GDM1 (cell line): ENCODE measurements around the gene EEIG1.

Experiments used
- DNase-seq: peaks from one replicate; lab custom pipeline; 2025; lab: John Stamatoyannopoulos, UW

Gene EEIG1

DNA sequence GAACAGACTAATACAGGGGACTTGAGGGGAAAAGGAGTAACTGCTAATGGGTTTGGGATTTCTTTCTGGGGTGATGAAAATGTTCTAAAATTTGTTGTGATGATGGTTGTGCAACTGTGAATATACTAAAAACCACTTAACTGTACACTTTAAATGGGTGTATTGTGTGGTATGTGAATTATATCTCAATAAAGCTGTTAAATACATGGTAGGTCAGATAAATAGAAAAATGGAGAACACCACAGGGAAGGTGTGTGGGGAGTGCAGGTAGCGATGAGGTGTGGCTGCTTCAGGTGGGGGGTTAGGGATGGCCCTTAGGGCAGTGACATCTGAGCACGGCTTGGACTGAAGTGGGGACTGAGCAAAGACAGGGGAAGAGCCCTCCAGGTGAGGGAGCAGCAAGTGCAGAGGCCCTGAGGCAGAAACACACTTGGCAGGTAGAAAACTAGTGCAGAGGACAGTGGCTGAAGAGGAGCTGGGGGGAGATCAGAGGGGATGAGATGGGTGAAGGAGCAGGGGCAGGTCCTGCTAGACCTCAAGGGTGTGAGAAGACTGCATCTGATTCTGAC is 20.9 kb downstream of the EEIG1 start:
- DNase-seq: no peak

DNA sequence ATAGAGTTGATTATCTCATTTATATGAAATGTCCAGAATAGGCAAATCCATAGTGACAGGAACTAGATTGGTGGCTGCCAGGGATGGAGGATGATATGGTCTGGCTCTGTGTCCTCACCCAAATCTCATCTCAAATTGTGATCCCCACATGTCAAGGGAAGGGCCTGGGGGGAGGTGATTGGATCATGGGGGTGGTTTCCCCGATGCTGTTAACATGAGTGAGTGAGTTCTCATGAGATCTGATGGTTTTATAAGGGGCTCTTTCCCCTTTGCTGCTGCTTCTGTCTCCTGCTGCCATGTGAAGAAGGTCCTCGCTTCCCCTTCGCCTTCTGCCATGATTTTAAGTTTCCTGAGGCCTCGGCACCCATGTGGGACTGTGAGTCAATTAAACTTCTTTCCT is 21.4 kb downstream of the EEIG1 start:
- no peak for DNase-seq

DNA sequence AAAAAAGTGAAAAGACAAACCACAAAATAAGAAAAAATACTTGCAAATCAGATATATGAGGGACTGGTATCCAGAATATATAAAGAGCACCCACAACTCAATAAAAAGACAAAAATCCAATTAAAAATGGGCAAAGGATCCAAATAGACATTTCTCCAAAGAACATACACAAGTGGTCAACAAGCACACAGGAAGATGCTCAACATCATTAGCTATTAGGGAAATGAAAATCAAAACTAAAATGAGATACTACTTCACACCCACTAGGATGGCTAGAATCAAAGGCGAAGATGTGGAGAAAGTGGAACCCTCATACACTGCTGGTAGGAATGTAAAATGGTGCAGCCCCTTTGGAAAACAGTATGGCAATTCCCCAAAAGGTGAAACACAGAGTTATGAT is 22.1 kb downstream of the EEIG1 start:
- no peak for DNase-seq

DNA sequence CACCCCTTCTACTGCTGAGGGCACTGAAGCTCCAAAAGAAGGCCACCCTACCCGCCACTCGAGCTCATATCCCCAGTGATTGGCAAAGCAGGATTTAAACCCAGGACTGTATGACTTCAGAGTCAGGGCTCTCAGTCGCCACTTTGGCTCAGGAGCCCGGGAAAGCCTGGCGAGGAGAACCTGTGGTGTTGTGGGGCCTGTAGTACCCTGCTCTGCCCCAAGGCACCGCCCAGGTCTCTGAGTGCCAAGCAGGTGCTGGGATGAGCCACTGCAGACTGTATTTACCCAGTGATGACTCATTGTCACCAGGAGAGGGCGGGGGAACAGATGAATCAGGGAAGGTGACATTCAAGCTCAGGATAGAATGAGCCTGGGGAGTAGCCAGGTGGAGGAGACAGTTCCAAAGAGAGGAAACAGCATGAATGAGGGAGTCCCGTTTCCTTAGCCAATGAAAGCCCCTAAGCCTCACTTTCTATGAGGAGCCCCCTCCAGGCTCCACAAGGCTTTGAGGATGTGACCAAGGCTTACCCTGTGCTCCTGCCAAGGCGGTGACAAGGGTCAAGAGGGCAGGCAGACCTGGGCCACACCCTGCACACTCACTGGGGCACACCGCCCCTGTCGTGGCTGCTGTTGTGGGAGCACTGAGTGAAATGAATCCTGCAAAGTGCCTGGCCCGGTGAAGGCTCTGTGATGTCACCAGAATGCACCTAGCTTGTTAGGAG is 25.3 kb downstream of the EEIG1 start:
- DNase-seq: no peak

DNA sequence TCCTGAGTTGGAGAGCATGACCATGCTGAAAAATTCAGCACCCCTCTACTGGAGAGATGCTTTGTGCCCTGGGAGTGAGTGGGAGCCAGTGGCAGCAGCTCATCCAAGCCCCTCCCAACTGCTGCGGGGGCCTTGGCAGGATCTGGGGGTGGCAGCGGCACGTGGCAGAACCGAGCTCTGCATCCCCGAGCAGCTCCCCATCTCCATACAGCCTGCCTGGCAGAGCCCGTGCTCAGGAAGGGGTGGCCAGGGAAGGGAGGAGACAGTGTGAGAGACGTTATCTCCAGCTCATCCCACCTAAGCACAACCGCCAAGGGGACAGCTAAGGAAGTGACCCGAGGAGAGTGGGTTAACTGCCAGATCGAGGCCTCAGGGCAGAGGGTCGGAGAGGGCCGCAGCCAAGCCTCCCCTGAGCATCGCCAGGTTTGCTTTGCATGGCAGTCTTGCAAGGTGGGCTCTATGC is 25.9 kb downstream of the EEIG1 start:
- DNase-seq: no peak

DNA sequence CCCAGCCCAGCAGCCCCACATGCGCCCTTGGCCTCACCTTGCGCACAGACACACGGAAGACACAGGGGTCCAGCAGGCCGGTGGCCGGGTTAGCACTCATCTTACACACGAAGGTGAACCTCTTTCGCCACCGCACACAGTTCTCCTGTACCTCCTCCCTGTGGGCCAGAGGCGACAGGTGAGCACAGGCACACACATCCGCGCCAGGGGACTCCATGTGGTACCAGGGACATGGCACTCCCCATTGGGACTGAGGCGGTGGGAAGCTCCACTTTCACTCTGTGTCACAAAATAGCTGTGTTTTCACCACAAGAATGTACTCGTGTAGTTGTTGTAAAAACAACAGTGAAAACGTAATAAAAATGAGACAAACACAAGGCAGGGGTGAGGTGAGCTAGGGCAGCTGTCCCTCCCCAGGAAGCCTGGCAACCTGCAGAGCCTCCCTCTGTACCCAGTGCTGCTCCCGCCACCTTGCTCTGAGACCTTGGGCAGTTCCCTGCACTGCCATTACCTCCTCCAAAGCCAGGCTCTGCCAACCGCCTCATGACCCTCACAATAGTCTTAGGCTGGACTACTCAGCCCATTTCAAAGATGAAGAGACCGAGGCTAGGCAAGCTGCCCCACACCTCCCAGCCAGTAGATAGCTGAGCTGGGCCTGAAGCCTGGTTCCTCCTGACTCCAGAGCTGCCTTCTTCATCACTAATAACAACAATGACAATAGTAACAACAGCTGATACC is 26.9 kb downstream of the EEIG1 start:
- DNase-seq: no peak

DNA sequence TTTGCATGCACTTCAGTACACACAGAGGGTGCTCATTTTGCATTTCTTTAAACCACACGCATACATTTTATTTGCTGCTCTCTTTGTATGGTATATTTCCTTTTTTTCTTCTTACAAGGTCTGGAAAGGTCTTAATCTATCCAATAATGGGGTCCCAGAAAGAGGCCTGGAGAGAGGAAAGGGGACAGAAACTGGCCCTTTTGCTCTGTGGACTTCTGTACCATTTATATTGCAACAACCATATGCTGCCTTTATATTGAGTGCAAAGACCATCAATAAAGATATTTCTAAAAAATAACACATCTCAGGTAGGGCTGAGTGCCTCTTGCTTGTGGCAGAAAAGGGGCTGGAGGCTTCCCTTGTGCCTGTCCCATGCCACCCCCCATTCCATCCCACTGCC is 27.6 kb downstream of the EEIG1 start:
- no peak for DNase-seq

DNA sequence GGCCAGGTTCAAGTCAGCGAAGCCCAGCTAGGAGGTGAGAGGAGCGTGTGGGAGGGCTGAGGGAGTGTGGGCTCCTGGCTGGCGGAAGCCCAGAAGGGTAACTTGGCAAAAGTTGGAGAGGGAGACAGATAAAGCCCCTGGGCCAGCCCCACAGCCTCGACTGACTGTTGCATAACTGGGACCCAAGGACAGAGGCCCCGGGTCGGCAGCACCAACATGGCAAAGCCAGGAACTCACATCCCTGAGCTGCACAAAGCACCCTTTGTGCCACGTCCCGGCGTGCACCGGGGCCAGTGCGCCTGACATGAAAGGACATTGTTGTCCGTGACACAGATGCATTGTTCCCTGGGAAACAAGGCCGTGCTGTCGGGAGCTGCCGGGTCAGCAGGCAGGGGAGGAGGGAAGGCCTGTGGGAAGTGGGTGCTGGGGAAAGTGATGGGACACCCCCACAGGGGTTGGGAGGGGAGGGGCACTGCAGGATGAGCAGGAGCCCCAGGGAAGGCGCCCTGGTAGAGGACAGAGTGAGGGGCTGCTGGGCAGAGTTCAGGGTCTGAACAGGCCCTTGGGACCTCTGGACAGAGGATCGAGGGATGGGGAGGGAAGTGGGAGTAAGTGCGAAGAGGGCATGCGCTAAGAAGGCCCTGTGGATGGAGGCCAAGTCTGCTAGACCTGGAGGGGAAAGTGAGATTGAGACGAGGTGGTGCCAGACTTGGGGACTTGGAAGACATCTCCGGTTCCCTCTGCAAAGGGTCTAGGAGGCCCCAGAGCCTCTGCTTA is 30.1 kb downstream of the EEIG1 start:
- no peak for DNase-seq

DNA sequence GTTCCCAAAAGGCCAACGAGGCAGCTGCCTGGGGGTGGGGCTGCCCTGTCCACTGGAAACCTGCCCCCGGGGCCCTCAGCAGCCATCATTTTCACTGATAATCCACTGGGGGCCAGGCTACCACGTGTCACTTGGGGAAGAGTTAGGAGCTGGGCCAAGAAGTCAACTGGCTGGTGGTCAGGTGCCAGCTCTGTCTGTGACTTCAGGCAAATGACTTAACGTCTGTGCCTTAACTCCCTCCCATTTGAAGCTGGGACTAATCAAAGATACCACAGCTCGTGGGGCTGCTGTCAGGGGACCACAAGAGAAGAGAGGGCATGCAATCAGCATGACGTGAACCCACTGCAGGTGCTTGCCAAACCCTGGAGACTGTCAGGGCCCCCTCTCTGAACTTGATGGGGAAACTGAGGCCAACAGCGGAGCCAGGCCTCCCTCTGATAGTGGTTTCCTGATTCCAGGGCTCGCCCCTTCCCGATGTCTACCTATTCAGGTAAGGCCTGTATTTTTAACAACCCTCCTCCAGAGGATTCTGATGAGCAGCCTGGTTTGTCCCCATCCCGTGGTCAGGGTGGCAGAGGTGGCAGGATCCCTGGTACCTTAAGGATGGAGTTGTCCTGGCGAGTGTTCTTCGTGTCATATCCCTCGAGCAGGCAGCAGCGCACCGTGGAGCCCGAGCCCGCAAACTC is 30.8 kb downstream of the EEIG1 start:
- no peak for DNase-seq

DNA sequence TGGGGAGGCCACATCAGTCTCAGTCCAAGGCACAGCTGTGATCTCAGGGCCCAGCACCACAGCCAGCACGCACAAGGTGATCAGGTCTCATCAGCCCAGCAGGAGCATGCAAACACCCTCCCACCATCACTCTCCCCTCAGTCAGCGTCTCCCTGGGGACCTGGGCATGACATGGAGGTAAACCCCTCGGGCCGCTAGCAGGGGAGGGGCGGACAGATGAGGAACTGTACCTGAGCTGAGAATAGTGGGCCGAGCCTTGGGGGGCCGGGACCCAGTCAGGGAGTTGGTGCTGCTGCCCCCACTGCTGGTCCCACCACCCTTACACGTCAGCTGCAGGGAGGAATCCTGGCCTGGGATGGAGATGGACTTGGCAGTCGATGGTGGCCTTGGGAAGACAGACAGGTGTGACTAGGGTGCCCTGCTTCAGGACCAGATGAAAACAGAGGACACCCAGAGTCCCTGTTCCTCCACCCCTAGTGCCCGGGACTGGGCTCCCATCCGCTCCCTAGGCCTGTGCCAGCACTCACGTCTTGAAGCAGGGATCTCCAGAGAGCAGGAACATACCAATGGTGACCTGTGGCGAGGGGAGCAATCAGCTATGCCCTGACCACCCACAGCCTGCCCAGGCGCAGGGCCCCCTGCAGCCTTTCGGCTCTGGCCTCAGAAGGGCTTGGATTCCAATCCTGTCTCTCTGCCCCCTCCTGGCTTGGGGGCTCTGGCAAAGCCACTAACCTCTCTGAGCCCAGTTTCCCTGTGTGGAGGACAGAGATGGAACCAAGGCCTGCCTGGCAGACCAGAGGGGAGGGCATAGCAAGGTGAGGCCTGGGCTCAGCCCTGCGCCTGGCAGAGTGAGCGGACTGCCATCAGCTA is 32.7 kb downstream of the EEIG1 start:
- no peak for DNase-seq

DNA sequence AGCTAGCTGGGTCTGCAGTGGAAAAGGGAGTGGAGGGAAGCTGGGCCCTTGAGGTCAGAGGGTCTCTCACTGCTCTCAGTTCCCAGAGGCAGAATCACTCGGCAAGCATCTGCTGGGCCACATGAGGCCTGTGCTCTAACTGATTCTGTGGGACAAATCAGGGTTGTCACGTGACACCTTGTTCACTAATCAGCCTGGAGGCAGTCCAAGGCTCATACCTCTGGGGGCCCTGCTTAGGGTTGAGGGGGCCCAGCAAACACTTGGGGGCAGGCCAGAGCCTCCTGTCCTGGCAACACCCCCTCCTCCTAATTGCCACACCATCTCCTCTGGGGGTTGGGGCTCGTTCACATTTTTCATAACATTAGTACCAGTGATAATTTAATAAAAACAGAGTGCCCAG is 34.1 kb downstream of the EEIG1 start:
- DNase-seq: no peak

DNA sequence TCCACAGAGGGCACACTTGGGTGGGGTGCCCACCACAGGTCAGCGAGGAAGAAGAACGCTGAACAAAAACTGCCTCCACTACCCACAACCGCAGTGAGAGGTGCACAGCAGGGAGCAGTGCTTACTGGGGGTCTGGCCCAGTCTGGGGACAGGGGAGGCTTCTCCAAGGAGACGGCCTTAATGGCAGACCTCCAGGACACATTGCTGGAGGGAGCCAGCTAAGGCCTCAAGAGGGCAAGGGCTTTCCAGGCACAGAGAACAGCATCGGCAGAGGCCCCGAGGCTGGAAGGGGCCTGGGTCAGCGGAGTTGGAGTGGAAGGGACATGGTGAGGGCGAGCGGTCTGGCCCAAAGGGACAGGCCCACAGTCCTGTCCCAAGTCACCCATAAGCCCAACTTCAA is 34.8 kb downstream of the EEIG1 start:
- DNase-seq: no peak

DNA sequence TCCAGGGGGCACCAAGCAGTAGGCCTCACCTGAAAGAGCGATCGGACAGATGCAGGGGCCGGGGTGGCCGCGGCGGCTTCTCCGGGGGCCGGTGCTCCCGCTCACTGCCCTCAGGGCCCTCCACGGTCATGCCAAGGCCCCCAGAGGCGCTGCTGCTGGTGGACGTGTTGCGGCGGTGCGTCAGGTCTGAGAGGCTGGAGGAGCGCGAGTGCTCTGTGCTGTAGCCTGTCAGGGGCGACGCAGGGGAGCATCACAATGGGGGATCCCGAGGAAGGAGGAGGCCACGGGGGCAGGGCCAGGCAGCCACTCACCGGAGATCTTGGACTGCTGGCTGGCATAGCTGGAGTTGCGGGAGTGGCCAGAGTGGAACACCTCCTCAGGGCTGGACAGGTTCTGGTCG is 35.5 kb downstream of the EEIG1 start:
- no peak for DNase-seq

DNA sequence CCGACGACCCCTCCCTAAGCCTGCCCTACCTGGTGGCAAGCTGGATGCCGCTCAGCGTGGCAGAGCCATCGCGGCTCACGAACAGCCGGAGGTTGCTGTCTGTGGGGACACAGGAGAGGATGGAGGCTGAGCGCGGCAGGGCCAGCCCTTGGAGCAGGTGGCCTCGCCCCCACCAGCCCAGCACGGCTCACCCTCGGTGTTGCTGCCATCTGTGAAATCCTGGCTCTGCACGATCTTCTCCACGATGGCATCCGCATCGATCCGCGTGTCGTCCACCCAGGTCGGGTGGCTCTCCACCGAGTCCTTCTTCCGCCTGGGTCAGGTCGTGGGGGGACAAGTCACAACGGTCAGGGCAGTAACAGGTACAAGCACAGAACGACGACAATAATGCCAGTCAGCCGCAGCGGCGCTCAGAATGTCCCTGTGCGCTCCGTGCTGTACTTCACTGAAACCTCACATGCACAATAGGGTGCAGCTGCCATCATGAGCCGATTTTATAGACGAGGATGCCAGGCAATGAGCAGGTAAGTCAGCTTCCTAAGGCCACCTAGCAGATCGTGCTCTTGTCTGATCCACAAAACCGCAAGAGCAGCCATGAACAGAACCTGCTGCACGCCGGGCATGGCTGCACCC is 36.1 kb downstream of the EEIG1 start:
- DNase-seq: no peak

DNA sequence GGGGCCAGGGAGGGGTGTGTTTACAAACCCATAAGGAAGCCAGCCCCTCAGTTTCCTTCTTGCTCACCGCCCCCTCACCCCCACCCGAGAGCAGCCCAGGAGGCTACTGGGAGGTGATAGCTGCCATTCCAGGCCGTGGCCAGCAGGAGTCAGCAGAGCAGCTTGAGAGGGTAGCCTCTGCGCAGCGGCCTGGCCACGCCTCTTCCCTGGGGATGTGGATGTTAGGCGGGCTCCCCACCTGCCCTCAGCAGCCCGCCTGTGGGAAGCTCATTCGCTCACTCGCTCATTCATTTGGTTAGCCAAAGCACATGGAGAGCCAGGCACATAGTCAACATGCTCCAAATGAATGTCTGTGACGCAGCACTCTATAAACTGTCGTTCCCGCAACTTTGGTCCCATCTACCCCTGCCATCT is 37.1 kb downstream of the EEIG1 start:
- DNase-seq: peak; percentile 61

DNA sequence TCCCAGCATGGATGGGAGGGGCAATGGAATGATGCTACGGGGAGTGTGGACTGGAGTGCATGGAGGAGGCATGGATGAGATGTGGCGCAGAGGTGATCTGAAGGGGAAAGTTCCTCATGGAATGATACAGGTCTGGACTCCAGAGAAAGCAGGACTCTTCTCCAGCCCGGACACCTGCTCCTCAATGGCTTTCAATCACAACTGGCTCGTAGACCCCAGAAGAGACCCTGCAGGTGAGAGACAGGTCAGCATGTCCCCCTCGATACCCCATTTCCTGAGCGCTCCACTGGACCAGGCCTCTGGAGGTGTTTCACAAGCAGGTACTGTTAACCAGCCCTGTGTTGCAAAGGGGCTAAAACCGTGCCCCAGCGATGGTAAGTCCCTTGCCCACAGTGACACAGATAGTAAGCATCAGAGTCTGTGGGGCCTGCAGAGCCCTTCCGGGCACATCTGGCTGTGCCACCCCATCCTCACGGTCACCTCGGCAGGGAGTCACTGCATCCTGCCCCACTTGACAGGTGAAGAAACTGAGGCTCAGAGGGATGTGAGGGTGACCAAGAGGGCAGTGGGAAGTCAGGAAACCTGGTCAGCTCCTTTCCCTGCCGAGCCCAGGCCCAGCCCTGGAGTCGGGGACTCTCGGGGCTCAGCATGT is 37.7 kb downstream of the EEIG1 start:
- no peak for DNase-seq

DNA sequence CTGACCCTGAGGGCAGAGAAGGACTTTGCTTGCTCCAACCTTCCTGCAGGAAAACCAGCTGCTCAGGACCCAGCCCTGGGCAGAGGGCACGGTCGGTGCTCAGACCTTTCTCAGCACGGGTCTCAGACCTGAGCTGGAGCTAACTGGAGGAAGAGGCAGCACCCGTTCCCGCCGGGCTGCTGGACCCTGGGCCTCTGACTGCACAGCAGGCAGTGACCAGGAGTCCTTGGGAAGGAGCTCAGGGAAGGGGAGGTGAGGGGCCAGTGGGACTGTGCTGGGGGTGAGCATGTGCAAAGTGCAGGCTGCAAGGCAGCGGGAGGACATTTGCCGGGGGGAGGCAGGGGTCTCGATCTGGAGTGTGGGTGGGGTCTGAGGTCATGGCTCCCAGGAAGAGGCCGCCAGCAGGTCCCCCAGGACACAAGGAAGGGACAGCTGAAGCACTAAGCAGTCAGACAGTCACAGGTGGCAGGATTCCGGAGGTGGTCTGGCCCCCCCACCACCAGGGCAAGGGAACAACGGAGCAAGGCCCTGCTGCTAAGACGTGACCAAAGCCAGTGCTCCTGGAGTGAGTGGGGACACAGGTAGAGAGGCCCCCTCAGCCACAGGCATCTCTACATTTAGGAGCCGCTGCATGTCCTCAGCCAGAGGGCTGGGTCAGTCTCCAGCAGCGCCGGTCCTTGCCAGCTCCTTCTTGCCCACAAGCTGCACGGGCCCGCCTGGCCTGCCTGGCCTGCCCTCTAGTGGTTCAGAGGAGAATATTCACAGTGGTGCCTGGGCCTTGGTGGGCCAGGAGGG is 38.4 kb downstream of the EEIG1 start:
- peak; percentile 38 for DNase-seq

DNA sequence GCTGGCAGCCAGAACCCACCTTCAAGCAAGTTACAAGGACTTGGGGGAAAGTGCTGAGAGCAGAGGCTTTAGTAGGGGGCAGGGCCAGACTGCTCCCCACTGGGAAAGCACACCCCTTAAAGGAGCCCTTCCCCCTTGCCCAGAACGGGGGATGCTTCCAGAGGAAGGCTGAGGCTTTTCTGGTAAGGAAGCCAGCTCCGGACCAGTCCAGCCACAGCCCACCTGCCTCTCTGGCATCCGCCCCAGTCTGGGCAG is 38.9 kb downstream of the EEIG1 start:
- DNase-seq: no peak
